Endothelial cell of umbilical vein (primary cell): ENCODE results near the gene ADARB2. TPM values are rescaled to one million over a fixed set of nuclear protein-coding genes. Genes with fewer than 3 reads are reported as not detected.

Experiments
- BruUV-seq: library from RNA; stranded (reverse); fragments of 400-500 nt; replicated peaks from 2 replicates; lab custom pipeline; 2021; lab: Mats Ljungman, UMichigan
- CTCF ChIA-PET: fragments of 300-600, 350-600 bp; sonication (Branson Sonifier 250); formaldehyde crosslinking; loops from one replicate; lab custom pipeline; 2021; ENCODE audit warnings: antibody characterized with exemption, inconsistent platforms; lab: Charles Lee
- POLR2A ChIA-PET: fragments of 300-600, 350-600 bp; sonication (Branson Sonifier 250); formaldehyde crosslinking; loops from one replicate; lab custom pipeline; 2021; ENCODE audit warnings: antibody characterized with exemption, inconsistent platforms; lab: Charles Lee
- DNase-seq: peaks from one replicate; pipeline ENCODE4 v3.0.0-alpha.2; 2011; ENCODE audit warnings: low read depth, low spot score
- FAIRE-seq: peaks from 2 replicates; lab custom pipeline; 2011; peaks lifted over from hg19 to GRCh38; lab: Jason Lieb, UNC
- H2AFZ ChIP-seq: 2 replicates; pipeline ENCODE4 v1.6.0; 2012; ENCODE audit warnings: low read depth, low read length, control low read depth, inconsistent platforms
- H3K27ac ChIP-seq: 2 replicates; pipeline ENCODE4 v1.5.1; 2011; ENCODE audit warnings: low read depth, mild to moderate bottlenecking, control low read depth, low read length, moderate library complexity; ENCODE audit not compliant: insufficient read depth
- H3K27me3 ChIP-seq, 2 experiments: 2 replicates each; pipeline versions ENCODE4 v1.6.0 to v1.6.1; 2011; ENCODE audit warnings: low read length in 2 of 2, mixed read lengths in 1 of 2; ENCODE audit not compliant: control insufficient read depth in 2 of 2, insufficient read depth in 2 of 2
- H3K36me3 ChIP-seq, 2 experiments: 2 replicates in 1 of 2; 3 replicates in 1 of 2; pipeline ENCODE4 v1.5.1; 2011; ENCODE audit warnings: low read length in 2 of 2, mild to moderate bottlenecking in 1 of 2, moderate library complexity in 1 of 2; ENCODE audit not compliant: control insufficient read depth in 2 of 2, insufficient read depth in 2 of 2; ENCODE audit errors: extremely low read depth in 1 of 2
- H3K4me1 ChIP-seq: 3 replicates; pipeline ENCODE4 v1.5.1; 2011; ENCODE audit warnings: mild to moderate bottlenecking, low read length; ENCODE audit not compliant: control insufficient read depth, insufficient read depth; ENCODE audit errors: extremely low read depth
- H3K4me2 ChIP-seq: 2 replicates; pipeline ENCODE4 v1.6.1; 2011; ENCODE audit warnings: low read length, control low read depth, mixed read lengths; ENCODE audit not compliant: insufficient read depth
- H3K4me3 ChIP-seq, 3 experiments: fragments of 200-600 bp in 1 of 3; sonication (generic), shearing (Covaris generic) in 1 of 3; replicated peaks in 1 of 3; 2 replicates each; pipeline ENCODE4 v1.5.1; 2011 to 2016; ENCODE audit warnings: control low read depth in 3 of 3, low read length in 3 of 3, mild to moderate bottlenecking in 2 of 3, inconsistent platforms in 1 of 3, low read depth in 1 of 3, moderate library complexity in 1 of 3; ENCODE audit not compliant: insufficient read depth in 1 of 3
- H3K79me2 ChIP-seq: 2 replicates; pipeline ENCODE4 v1.6.0; 2012; ENCODE audit warnings: low read length, inconsistent platforms; ENCODE audit not compliant: control insufficient read depth, insufficient read depth
- H3K9ac ChIP-seq: replicated peaks from 2 replicates; pipeline ENCODE3; 2011; ENCODE audit warnings: low read length, control low read depth; ENCODE audit not compliant: insufficient read depth; ENCODE audit errors: extremely low read depth
- H3K9me1 ChIP-seq: replicated peaks from 3 replicates; pipeline ENCODE4 v1.6.0; 2011; ENCODE audit warnings: mild to moderate bottlenecking, low read length; ENCODE audit not compliant: control insufficient read depth, insufficient read depth; ENCODE audit errors: extremely low read depth
- H3K9me3 ChIP-seq: replicated peaks from 2 replicates; pipeline ENCODE4 v1.5.1; 2012; ENCODE audit warnings: low read length, inconsistent platforms; ENCODE audit not compliant: control insufficient read depth, insufficient read depth
- H4K20me1 ChIP-seq: replicated peaks from 2 replicates; pipeline ENCODE3; 2011; ENCODE audit warnings: mild to moderate bottlenecking, low read length; ENCODE audit not compliant: control insufficient read depth, insufficient read depth; ENCODE audit errors: extremely low read depth
- CTCF ChIP-seq, 2 donors: IDR thresholded peaks; 1 replicate in 1 of 2; 2 replicates in 1 of 2; pipeline ENCODE4 v1.5.1; 2011; ENCODE audit warnings: low read length in 2 of 2, mild to moderate bottlenecking in 2 of 2, moderate library complexity in 2 of 2, control low read depth in 1 of 2, inconsistent platforms in 1 of 2, low read depth in 1 of 2; ENCODE audit not compliant: insufficient read depth in 1 of 2; ENCODE audit errors: extremely low read depth in 1 of 2
- EZH2 ChIP-seq: IDR thresholded peaks from 2 replicates; pipeline ENCODE4 v1.6.1; 2012; ENCODE audit warnings: borderline replicate concordance, low read depth, mild to moderate bottlenecking, moderate library complexity, low read length, inconsistent platforms; ENCODE audit not compliant: severe bottlenecking
- FOS ChIP-seq: IDR thresholded peaks from 2 replicates; pipeline ENCODE4 v1.6.1; 2011; ENCODE audit warnings: mild to moderate bottlenecking, low read length, moderate library complexity, borderline replicate concordance; ENCODE audit not compliant: insufficient read depth
- GATA2 ChIP-seq: IDR thresholded peaks from 2 replicates; pipeline ENCODE4 v1.7.0; 2011; ENCODE audit warnings: low read depth, mild to moderate bottlenecking, moderate library complexity, mixed read lengths, low read length; ENCODE audit not compliant: insufficient read length, insufficient read depth
- JUN ChIP-seq: IDR thresholded peaks from 2 replicates; pipeline ENCODE4 v1.6.1; 2011; ENCODE audit warnings: borderline replicate concordance, low read depth; ENCODE audit not compliant: insufficient read length, insufficient read depth
- MAX ChIP-seq: IDR thresholded peaks from 2 replicates; pipeline ENCODE4 v1.6.1; 2011; ENCODE audit not compliant: insufficient read depth, insufficient read length
- MYC ChIP-seq: IDR thresholded peaks from one replicate; pipeline ENCODE4 v1.6.1; 2011; ENCODE audit warnings: mild to moderate bottlenecking, low read depth, low read length
- POLR2A ChIP-seq: IDR thresholded peaks from 2 replicates; pipeline ENCODE4 v1.6.1; 2012; ENCODE audit warnings: low read depth, mild to moderate bottlenecking, control low read depth, low read length
- POLR2AphosphoS5 ChIP-seq: IDR thresholded peaks from 2 replicates; pipeline ENCODE4 v1.6.1; 2012; ENCODE audit warnings: low read depth, mild to moderate bottlenecking, control low read depth, low read length, moderate library complexity; ENCODE audit not compliant: insufficient read depth
- dilution Hi-C: fragments of 300-500 bp; cut with MboI; formaldehyde crosslinking; loops from one replicate; pipeline ENCODE4 v1.15.0; 2019; ENCODE audit warnings: low sequenced_read_pairs; ENCODE audit not compliant: extremely low pct_ligation_motif_present
- intact Hi-C: fragments of 100-400 bp; cut with micrococcal nuclease; formaldehyde crosslinking; loops from one replicate; pipeline ENCODE4 v1.10.0; 2022
- polyA plus RNA-seq, 4 experiments: library from polyadenylated mRNA; depleted of rRNA in 3 of 4; stranded (reverse) in 3 of 4; unstranded in 1 of 4; fragments of >200 nt; gene quantifications; 2 replicates each; pipeline versions ENCODE4 v1.2.1 to v1.2.3, GENCODE V29; 2011 to 2012; ENCODE audit warnings: missing spikeins in 1 of 4
- total RNA-seq: library from RNA; stranded (reverse); gene quantifications from 2 replicates; pipeline ENCODE4 v1.2.3, GENCODE V29; 2021

The ADARB2 gene
- total and polyA plus RNA-seq, 2 donors (not counting 3 experiments of a cell fraction or from before 2014, with no cell fraction given) = not detected

- H3K9ac ChIP-seq = no peak overlapping the region
- H3K9me1 ChIP-seq = no peaks in the 10 kb centered on the region
- dilution Hi-C loops (no loop called here), intact Hi-C loops (no loop called here)
- BruUV-seq = no TSS peak
- DNase-seq (no peak), FAIRE-seq (no peak)
- H3K27ac ChIP-seq = no peak overlapping the region
- POLR2A ChIA-PET = no interaction called here
- CTCF ChIA-PET = interaction anchor here (0.7 kb wide), 1 partner anchor 329 kb away, joined by 3 read pairs; no protein-coding TSS in a partner anchor
- H3K4me2 ChIP-seq = no peak overlapping the region
- no peaks in the 10 kb centered on the region for H3K9me3 ChIP-seq
- H3K27me3 ChIP-seq = no peaks in the 10 kb centered on the region
- H4K20me1 ChIP-seq = no peaks in the 10 kb centered on the region
- H3K79me2 ChIP-seq = no peaks in the 10 kb centered on the region
- no peak overlapping the region for H3K4me3 ChIP-seq
- no peaks in the 10 kb centered on the region for H3K36me3 ChIP-seq
- H3K4me1 ChIP-seq = no peaks in the 10 kb centered on the region
- H2AFZ ChIP-seq = no peak overlapping the region
- no peak for TF ChIP-seq FOS
- no peak for TF ChIP-seq POLR2AphosphoS5
- no peak for TF ChIP-seq POLR2A
- TF ChIP-seq MAX = no peak
- TF ChIP-seq EZH2 = no peak
- TF ChIP-seq GATA2 = no peak
- TF ChIP-seq CTCF (IDR thresholded peaks at IDR 0.05; ENCODE audit: extremely low read depth in 1 of 2, insufficient read depth in 1 of 2, low read depth in 1 of 2, low read length in 2 of 2) = no peak
- no peak for TF ChIP-seq MYC
- no peak for TF ChIP-seq JUN
Measured at GRCh38 chr10:1195828-1196227, 541.5 kb downstream of the ADARB2 start.
